ENCODE measurements around the gene B3GAT1. TPM values are rescaled to one million over a fixed set of nuclear protein-coding genes. Genes with fewer than 3 reads are reported as not detected.

B3GAT1 gene
- total RNA-seq, 1 experiment from 2014 or later: 3.7 TPM

DNA sequence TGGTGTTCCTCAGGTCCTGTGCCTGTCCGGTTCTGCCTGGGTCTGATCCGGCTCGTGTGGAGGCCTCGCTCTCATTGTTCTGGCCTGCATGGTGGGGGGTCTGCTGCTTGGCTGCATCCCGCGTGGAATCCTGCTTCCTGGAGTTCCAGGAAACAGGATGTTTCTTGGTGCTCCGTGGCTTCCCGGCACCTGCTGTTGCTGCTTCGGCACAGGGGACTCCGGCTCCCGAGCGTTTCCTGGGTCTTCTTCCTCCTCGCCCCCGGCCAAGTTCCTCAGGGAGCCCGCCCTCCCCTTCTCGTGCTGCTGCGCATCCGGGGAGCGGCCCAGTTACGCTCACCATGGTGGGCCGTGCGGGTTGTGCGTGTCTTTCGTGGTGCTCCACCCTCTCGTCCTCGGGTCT is 50.4 kb downstream of the B3GAT1 start:
- CTCF ChIA-PET: no interaction called here
- no TSS peak for BruUV-seq (replicated peaks)
- H3K9me3 ChIP-seq (ENCODE audit: low read depth, low read length, poor library complexity, severe bottlenecking): no peaks in the 10 kb centered on the region
- no peaks in the 10 kb centered on the region for H3K36me3 ChIP-seq (ENCODE audit: insufficient read depth, low read length, poor library complexity, severe bottlenecking)
- no peak for DNase-seq (ENCODE audit: low spot score)
- TF ChIP-seq, protein P1, sequence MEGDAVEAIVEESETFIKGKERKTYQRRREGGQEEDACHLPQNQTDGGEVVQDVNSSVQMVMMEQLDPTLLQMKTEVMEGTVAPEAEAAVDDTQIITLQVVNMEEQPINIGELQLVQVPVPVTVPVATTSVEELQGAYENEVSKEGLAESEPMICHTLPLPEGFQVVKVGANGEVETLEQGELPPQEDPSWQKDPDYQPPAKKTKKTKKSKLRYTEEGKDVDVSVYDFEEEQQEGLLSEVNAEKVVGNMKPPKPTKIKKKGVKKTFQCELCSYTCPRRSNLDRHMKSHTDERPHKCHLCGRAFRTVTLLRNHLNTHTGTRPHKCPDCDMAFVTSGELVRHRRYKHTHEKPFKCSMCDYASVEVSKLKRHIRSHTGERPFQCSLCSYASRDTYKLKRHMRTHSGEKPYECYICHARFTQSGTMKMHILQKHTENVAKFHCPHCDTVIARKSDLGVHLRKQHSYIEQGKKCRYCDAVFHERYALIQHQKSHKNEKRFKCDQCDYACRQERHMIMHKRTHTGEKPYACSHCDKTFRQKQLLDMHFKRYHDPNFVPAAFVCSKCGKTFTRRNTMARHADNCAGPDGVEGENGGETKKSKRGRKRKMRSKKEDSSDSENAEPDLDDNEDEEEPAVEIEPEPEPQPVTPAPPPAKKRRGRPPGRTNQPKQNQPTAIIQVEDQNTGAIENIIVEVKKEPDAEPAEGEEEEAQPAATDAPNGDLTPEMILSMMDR (conservative IDR thresholded peaks at IDR 0.05; ENCODE audit: low read depth, low read length): no peak
- TF ChIP-seq EZH2 (IDR thresholded peaks at IDR 0.05; ENCODE audit: borderline replicate concordance, low read depth, low read length, poor library complexity, severe bottlenecking): no peak
- intact Hi-C loops (cut with micrococcal nuclease; ENCODE audit: unreplicated experiment): loop anchor here (2.0 to 5.0 kb wide), 2 partner anchors 116 to 507 kb away; no protein-coding TSS in a partner anchor
- no peaks in the 10 kb centered on the region for H3K4me1 ChIP-seq (ENCODE audit: insufficient read depth, low read length, poor library complexity, severe bottlenecking)
- no peak overlapping the region for H3K4me3 ChIP-seq (ENCODE audit: low read depth, low read length, poor library complexity, severe bottlenecking)
- POLR2A ChIA-PET (ENCODE audit: low non-redundant PET): no interaction called here
- H3K27me3 ChIP-seq (replicated peaks; ENCODE audit: insufficient read depth, low read depth, low read length, poor library complexity): no peaks in the 10 kb centered on the region
- H3K27ac ChIP-seq (ENCODE audit: low read depth, low read length, poor library complexity, severe bottlenecking): no peak overlapping the region

DNA sequence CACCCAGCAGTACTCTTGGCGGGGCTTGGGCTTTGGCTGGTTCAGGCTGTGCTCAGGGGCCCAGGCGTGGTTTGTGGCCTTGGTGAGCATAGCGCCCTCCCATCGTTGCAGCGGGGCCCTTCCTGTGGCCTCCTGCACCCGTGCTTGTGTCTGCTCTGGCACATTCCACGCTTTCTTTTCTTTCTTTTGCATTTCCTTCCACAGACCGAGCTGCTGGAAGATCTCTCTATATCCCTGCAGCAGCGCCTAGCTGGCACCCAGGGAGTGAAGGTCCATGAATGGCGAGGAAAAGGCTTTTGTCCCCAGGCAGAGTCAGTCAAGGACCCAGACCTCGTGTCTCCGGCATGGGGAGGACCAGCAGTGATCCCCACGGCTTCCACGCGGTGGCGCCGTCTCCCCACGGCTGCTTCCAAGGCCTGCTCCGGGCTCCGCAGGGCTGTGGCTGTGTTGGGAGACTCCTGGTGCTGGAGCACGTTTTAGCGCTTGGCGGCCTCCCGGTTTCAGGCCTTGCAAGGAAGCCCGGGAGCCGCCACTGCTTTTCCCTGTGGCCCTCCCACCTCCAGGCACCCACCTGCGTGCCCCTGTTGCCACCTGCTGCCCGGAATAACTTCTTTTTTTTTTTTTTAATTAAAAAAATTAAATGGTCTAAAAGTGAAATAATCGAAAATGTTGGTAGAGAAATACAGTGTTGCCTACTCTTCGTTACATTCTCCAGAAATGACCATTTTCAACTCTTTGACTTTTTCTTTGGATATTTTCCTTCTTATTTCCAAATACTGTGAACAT is 51.8 kb downstream of the B3GAT1 start:
- DNase-seq (ENCODE audit: low spot score): peak; percentile 90
- Histone ChIP-seq H3K27me3 (replicated peaks; ENCODE audit: insufficient read depth, low read depth, low read length, poor library complexity) (no peaks in the 10 kb centered on the region), H3K4me1 (ENCODE audit: insufficient read depth, low read length, poor library complexity, severe bottlenecking) (no peaks in the 10 kb centered on the region), H3K9me3 (ENCODE audit: low read depth, low read length, poor library complexity, severe bottlenecking) (no peaks in the 10 kb centered on the region), H3K4me3 (ENCODE audit: low read depth, low read length, poor library complexity, severe bottlenecking) (no peak overlapping the region), H3K36me3 (ENCODE audit: insufficient read depth, low read length, poor library complexity, severe bottlenecking) (no peaks in the 10 kb centered on the region), H3K27ac (ENCODE audit: low read depth, low read length, poor library complexity, severe bottlenecking) (no peak overlapping the region)
- no TSS peak for BruUV-seq (replicated peaks)
- POLR2A ChIA-PET (ENCODE audit: low non-redundant PET): no interaction called here
- intact Hi-C loops (cut with micrococcal nuclease; ENCODE audit: unreplicated experiment): loop anchor here (2.0 to 5.0 kb wide), 2 partner anchors 117 to 509 kb away; no protein-coding TSS in a partner anchor
- no peak for TF ChIP-seq EZH2 (IDR thresholded peaks at IDR 0.05; ENCODE audit: borderline replicate concordance, low read depth, low read length, poor library complexity, severe bottlenecking)
- TF ChIP-seq, protein P1 (conservative IDR thresholded peaks at IDR 0.05; ENCODE audit: low read depth, low read length): peak; percentile 97
- CTCF ChIA-PET: no interaction called here

DNA sequence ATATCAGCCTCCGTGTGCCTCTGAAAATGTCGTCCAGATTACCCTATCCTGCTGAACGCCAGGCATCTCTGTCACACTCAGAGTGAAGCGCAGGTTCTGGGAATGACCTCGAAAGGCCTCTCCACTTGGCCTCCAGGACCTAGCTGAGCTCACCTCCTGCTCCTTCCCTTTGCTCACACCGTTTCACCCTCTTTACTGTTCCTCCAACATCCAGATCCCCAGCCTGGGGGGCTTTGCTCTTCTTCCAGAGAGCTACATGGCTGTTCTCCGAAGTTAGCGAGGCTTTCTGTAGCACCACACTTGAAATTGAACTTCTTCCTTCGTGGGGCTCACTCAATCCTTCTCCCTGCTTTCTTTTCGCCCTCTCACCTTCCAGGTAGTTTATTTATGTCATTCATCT is 52.4 kb downstream of the B3GAT1 start:
- H3K27me3 ChIP-seq (replicated peaks; ENCODE audit: insufficient read depth, low read depth, low read length, poor library complexity): no peaks in the 10 kb centered on the region
- BruUV-seq (replicated peaks): no TSS peak
- ChIA-PET CTCF (no interaction called here), POLR2A (ENCODE audit: low non-redundant PET) (no interaction called here)
- H3K4me3 ChIP-seq (ENCODE audit: low read depth, low read length, poor library complexity, severe bottlenecking): no peak overlapping the region
- no peak overlapping the region for H3K27ac ChIP-seq (ENCODE audit: low read depth, low read length, poor library complexity, severe bottlenecking)
- DNase-seq (ENCODE audit: low spot score): no peak
- TF ChIP-seq, protein P1 (conservative IDR thresholded peaks at IDR 0.05; ENCODE audit: low read depth, low read length): no peak
- no peak for TF ChIP-seq EZH2 (IDR thresholded peaks at IDR 0.05; ENCODE audit: borderline replicate concordance, low read depth, low read length, poor library complexity, severe bottlenecking)
- intact Hi-C loops (cut with micrococcal nuclease; ENCODE audit: unreplicated experiment): loop anchor here (2.0 to 5.0 kb wide), 2 partner anchors 118 to 509 kb away; no protein-coding TSS in a partner anchor
- H3K36me3 ChIP-seq (ENCODE audit: insufficient read depth, low read length, poor library complexity, severe bottlenecking): no peaks in the 10 kb centered on the region
- H3K4me1 ChIP-seq (ENCODE audit: insufficient read depth, low read length, poor library complexity, severe bottlenecking): no peaks in the 10 kb centered on the region
- no peaks in the 10 kb centered on the region for H3K9me3 ChIP-seq (ENCODE audit: low read depth, low read length, poor library complexity, severe bottlenecking)

Data from A673 (cell line).